ENCODE results near the gene LETM1.

DNA sequence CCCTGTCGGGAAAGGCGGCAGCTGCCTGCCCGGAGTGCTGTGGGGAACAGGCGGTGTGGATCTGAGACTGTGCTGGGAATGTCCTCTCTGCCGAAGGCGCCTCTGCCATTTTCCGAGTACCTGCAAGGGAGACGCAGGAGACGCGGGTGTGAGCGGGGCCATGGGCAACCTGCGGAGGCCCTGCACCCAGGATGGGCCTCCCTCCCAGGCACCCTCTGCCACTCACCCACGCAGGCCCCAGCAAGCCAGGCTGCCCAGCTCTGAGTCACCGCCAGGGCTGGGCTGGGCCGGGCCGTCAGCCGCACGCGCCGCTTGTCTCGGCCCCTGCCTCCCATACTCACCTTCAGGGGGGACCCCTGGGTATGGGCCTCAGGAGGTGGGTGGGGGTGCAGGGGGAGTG is 66.4 kb downstream of the LETM1 start:
- TF ChIP-seq CTCF (IDR thresholded peaks at IDR 0.05; ENCODE audit: extremely low read depth in 1 of 2, insufficient read depth in 1 of 2, low read depth in 1 of 2, low read length in 2 of 2): no peak
- TF ChIP-seq, protein P1, sequence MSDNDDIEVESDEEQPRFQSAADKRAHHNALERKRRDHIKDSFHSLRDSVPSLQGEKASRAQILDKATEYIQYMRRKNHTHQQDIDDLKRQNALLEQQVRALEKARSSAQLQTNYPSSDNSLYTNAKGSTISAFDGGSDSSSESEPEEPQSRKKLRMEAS (IDR thresholded peaks at IDR 0.05; ENCODE audit: insufficient read depth, insufficient read length): no peak
- TF ChIP-seq POLR2A (IDR thresholded peaks at IDR 0.05; ENCODE audit: low read depth, low read length): no peak
- no peak for TF ChIP-seq POLR2AphosphoS5 (IDR thresholded peaks at IDR 0.05; ENCODE audit: insufficient read depth, low read depth, low read length)
- no peak for TF ChIP-seq EZH2 (IDR thresholded peaks at IDR 0.05; ENCODE audit: borderline replicate concordance, low read depth, low read length, severe bottlenecking)
- no peak for TF ChIP-seq JUN (IDR thresholded peaks at IDR 0.05; ENCODE audit: borderline replicate concordance, insufficient read depth, insufficient read length, low read depth)
- no peak for TF ChIP-seq GATA2 (IDR thresholded peaks at IDR 0.05; ENCODE audit: insufficient read depth, insufficient read length, low read depth, low read length)
- TF ChIP-seq MYC (IDR thresholded peaks at IDR 0.05; ENCODE audit: low read depth, low read length): no peak
- TF ChIP-seq FOS (IDR thresholded peaks at IDR 0.05; ENCODE audit: borderline replicate concordance, insufficient read depth, low read length): no peak

All from endothelial cell of umbilical vein (primary cell).